Measurements from ENCODE around the gene C11orf71. TPM values are rescaled to one million over a fixed set of nuclear protein-coding genes. Genes with fewer than 3 reads are reported as not detected.
A peak's percentile ranks its signal among the peaks of the same experiment; 100 is the strongest.

The C11orf71 gene
- total and polyA plus RNA-seq, 9 of the 15 experiments (the other 6 are each of a cell fraction or from before 2014, with no cell fraction given): 2.9 to 15.1 (median 9.1) TPM

DNA sequence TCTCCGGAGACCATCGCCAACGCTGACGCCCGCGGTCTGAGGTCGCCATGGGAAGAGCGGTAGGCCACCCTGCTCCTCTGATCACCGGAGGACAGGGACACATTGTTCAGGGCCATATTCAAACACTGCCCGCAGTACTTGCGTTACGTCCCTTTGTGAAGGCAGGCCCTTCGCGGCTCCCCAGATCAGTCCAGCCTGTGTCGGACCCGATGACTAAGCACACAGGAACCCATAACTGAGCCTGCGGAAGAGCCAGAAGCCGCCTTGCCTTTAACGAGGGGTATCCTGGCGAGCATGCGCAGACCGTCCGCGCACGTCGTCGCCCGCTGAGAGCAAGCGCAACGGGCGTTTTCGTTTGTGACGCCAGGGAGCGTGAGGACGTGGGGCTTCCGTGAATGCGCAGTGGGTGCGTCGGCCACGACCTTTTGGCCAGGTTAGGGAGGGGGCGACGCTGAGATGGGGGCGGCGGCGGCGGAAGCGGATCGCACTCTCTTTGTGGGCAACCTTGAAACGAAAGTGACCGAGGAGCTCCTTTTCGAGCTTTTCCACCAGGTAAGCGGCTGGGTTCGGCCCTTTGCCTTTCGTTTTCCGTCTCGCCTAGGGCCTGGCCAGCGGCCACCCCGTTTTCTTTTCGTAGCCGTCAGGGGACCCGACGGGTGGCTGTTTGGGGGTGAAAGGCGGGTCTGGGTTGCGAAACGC lies at the start of gene C11orf71, which contains the start of gene RBM7 (continued):
- peak; percentile 44; the same call in 1 of the 2 replicates for TF ChIP-seq ZNF766 (CRISPR knock-in tag; conservative IDR thresholded peaks at IDR 0.05)
- peak; percentile 99 for TF ChIP-seq CXXC5 (CRISPR knock-in tag; IDR thresholded peaks at IDR 0.05)
- peak; percentile 88 for TF ChIP-seq PCBP1 (IDR thresholded peaks at IDR 0.05; ENCODE audit: low read depth, low read length, poor library complexity, severe bottlenecking)
- TF ChIP-seq ZNF41 (CRISPR knock-in tag; conservative IDR thresholded peaks at IDR 0.05): no peak
- TF ChIP-seq, protein P1, sequence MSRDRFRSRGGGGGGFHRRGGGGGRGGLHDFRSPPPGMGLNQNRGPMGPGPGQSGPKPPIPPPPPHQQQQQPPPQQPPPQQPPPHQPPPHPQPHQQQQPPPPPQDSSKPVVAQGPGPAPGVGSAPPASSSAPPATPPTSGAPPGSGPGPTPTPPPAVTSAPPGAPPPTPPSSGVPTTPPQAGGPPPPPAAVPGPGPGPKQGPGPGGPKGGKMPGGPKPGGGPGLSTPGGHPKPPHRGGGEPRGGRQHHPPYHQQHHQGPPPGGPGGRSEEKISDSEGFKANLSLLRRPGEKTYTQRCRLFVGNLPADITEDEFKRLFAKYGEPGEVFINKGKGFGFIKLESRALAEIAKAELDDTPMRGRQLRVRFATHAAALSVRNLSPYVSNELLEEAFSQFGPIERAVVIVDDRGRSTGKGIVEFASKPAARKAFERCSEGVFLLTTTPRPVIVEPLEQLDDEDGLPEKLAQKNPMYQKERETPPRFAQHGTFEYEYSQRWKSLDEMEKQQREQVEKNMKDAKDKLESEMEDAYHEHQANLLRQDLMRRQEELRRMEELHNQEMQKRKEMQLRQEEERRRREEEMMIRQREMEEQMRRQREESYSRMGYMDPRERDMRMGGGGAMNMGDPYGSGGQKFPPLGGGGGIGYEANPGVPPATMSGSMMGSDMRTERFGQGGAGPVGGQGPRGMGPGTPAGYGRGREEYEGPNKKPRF (IDR thresholded peaks at IDR 0.05; ENCODE audit: low read depth, low read length): no peak
- TF ChIP-seq CSDE1 (IDR thresholded peaks at IDR 0.05): no peak
- TF ChIP-seq RAD21 (CRISPR knock-in tag; conservative IDR thresholded peaks at IDR 0.05 in 1 of 2, IDR thresholded peaks at IDR 0.05 in 1 of 2): no peak
- TF ChIP-seq, protein P2, sequence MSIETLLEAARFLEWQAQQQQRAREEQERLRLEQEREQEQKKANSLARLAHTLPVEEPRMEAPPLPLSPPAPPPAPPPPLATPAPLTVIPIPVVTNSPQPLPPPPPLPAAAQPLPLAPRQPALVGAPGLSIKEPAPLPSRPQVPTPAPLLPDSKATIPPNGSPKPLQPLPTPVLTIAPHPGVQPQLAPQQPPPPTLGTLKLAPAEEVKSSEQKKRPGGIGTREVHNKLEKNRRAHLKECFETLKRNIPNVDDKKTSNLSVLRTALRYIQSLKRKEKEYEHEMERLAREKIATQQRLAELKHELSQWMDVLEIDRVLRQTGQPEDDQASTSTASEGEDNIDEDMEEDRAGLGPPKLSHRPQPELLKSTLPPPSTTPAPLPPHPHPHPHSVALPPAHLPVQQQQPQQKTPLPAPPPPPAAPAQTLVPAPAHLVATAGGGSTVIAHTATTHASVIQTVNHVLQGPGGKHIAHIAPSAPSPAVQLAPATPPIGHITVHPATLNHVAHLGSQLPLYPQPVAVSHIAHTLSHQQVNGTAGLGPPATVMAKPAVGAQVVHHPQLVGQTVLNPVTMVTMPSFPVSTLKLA (conservative IDR thresholded peaks at IDR 0.05): peak; percentile 88 to 90
- TF ChIP-seq, protein P3, sequence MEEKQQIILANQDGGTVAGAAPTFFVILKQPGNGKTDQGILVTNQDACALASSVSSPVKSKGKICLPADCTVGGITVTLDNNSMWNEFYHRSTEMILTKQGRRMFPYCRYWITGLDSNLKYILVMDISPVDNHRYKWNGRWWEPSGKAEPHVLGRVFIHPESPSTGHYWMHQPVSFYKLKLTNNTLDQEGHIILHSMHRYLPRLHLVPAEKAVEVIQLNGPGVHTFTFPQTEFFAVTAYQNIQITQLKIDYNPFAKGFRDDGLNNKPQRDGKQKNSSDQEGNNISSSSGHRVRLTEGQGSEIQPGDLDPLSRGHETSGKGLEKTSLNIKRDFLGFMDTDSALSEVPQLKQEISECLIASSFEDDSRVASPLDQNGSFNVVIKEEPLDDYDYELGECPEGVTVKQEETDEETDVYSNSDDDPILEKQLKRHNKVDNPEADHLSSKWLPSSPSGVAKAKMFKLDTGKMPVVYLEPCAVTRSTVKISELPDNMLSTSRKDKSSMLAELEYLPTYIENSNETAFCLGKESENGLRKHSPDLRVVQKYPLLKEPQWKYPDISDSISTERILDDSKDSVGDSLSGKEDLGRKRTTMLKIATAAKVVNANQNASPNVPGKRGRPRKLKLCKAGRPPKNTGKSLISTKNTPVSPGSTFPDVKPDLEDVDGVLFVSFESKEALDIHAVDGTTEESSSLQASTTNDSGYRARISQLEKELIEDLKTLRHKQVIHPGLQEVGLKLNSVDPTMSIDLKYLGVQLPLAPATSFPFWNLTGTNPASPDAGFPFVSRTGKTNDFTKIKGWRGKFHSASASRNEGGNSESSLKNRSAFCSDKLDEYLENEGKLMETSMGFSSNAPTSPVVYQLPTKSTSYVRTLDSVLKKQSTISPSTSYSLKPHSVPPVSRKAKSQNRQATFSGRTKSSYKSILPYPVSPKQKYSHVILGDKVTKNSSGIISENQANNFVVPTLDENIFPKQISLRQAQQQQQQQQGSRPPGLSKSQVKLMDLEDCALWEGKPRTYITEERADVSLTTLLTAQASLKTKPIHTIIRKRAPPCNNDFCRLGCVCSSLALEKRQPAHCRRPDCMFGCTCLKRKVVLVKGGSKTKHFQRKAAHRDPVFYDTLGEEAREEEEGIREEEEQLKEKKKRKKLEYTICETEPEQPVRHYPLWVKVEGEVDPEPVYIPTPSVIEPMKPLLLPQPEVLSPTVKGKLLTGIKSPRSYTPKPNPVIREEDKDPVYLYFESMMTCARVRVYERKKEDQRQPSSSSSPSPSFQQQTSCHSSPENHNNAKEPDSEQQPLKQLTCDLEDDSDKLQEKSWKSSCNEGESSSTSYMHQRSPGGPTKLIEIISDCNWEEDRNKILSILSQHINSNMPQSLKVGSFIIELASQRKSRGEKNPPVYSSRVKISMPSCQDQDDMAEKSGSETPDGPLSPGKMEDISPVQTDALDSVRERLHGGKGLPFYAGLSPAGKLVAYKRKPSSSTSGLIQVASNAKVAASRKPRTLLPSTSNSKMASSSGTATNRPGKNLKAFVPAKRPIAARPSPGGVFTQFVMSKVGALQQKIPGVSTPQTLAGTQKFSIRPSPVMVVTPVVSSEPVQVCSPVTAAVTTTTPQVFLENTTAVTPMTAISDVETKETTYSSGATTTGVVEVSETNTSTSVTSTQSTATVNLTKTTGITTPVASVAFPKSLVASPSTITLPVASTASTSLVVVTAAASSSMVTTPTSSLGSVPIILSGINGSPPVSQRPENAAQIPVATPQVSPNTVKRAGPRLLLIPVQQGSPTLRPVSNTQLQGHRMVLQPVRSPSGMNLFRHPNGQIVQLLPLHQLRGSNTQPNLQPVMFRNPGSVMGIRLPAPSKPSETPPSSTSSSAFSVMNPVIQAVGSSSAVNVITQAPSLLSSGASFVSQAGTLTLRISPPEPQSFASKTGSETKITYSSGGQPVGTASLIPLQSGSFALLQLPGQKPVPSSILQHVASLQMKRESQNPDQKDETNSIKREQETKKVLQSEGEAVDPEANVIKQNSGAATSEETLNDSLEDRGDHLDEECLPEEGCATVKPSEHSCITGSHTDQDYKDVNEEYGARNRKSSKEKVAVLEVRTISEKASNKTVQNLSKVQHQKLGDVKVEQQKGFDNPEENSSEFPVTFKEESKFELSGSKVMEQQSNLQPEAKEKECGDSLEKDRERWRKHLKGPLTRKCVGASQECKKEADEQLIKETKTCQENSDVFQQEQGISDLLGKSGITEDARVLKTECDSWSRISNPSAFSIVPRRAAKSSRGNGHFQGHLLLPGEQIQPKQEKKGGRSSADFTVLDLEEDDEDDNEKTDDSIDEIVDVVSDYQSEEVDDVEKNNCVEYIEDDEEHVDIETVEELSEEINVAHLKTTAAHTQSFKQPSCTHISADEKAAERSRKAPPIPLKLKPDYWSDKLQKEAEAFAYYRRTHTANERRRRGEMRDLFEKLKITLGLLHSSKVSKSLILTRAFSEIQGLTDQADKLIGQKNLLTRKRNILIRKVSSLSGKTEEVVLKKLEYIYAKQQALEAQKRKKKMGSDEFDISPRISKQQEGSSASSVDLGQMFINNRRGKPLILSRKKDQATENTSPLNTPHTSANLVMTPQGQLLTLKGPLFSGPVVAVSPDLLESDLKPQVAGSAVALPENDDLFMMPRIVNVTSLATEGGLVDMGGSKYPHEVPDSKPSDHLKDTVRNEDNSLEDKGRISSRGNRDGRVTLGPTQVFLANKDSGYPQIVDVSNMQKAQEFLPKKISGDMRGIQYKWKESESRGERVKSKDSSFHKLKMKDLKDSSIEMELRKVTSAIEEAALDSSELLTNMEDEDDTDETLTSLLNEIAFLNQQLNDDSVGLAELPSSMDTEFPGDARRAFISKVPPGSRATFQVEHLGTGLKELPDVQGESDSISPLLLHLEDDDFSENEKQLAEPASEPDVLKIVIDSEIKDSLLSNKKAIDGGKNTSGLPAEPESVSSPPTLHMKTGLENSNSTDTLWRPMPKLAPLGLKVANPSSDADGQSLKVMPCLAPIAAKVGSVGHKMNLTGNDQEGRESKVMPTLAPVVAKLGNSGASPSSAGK (IDR thresholded peaks at IDR 0.05): peak; percentile 75
- TF ChIP-seq NELFE (IDR thresholded peaks at IDR 0.05; ENCODE audit: insufficient read depth, insufficient read length): no peak
- TF ChIP-seq U2AF2 (optimal IDR thresholded peaks at IDR 0.05; ENCODE audit: low read depth, low read length): no peak
